ENCODE measurements around the gene CDK5RAP2.

The CDK5RAP2 gene

DNA sequence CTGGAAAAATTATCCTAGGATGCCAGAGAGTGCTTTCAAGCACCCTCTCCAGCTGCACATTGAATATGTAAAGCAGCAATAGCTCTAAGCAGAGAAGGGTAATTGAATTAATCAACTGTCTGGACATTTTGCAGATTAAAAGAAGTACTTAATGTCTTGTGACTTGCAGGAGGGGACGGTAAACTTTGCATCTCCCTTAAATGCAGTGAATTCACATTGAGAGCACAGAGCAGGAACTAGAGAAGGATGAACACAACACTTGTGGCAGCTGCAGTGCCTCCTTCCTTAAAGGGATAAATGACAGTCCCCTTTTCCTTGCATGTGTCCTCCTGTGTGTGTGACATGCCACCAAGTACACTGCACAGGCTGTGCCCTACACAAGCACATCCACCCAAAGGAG lies 7.4 kb upstream of the CDK5RAP2 start:
- Histone ChIP-seq H4K12ac (ENCODE audit: low read depth, low read length) (no peak overlapping the region), H3K79me2 (ENCODE audit: control insufficient read depth, insufficient read depth, low read length, poor library complexity) (no peaks in the 10 kb centered on the region), H4K8ac (ENCODE audit: low read depth, low read length) (no peak overlapping the region), H2AFZ (ENCODE audit: insufficient read depth, low read length, poor library complexity) (no peak overlapping the region), H2BK120ac (ENCODE audit: insufficient read depth, low read length, poor library complexity) (no peak overlapping the region), H3K14ac (ENCODE audit: low read length) (no peak overlapping the region), H3K4me3 (ENCODE audit: low read depth, low read length) (no peak overlapping the region), H3K9me3 (ENCODE audit: insufficient read depth, low read depth, low read length) (no peaks in the 10 kb centered on the region), H3K4me2 (ENCODE audit: low read length) (no peak overlapping the region), H3K36me3 (ENCODE audit: control insufficient read depth in 1 of 2, insufficient read depth in 2 of 2, low read length in 2 of 2) (no peaks in the 10 kb centered on the region), H3K23ac (ENCODE audit: low read length) (peak overlapping the region; percentile 95), H3K79me1 (ENCODE audit: low read length) (no peaks in the 10 kb centered on the region), H2AK5ac (ENCODE audit: low read length) (no peak overlapping the region), H2BK12ac (ENCODE audit: low read length) (no peak overlapping the region), H2BK5ac (ENCODE audit: low read depth, low read length, poor library complexity) (no peak overlapping the region), H3K27me3 (ENCODE audit: insufficient read depth, low read length) (no peaks in the 10 kb centered on the region), H3K27ac (ENCODE audit: low read depth, low read length) (no peak overlapping the region), H3K9ac (ENCODE audit: low read length) (no peak overlapping the region), H3K4ac (ENCODE audit: low read depth, low read length) (no peak overlapping the region), H3K4me1 (ENCODE audit: control insufficient read depth in 1 of 2, insufficient read depth in 2 of 2, low read length in 2 of 2) (no peaks in the 10 kb centered on the region), H3K18ac (ENCODE audit: low read length) (no peak overlapping the region), H4K91ac (ENCODE audit: low read depth, low read length) (no peak overlapping the region)
- WGBS (ENCODE audit: extremely low coverage, insufficient coverage, insufficient read length), result no CpG with 5 or more reads among the region's 1 CpG
- DNase-seq, result no peak

GRCh38 chr9:120583958-120584369 lies 4.0 kb upstream of the CDK5RAP2 start:
- Histone ChIP-seq H4K12ac (ENCODE audit: low read depth, low read length) (no peak overlapping the region), H4K8ac (ENCODE audit: low read depth, low read length) (no peak overlapping the region), H3K4ac (ENCODE audit: low read depth, low read length) (no peak overlapping the region), H3K9me3 (ENCODE audit: insufficient read depth, low read depth, low read length) (no peaks in the 10 kb centered on the region), H3K79me2 (ENCODE audit: control insufficient read depth, insufficient read depth, low read length, poor library complexity) (peaks cover 4% of the 10 kb centered on the region), H2BK5ac (ENCODE audit: low read depth, low read length, poor library complexity) (no peak overlapping the region), H2BK120ac (ENCODE audit: insufficient read depth, low read length, poor library complexity) (no peak overlapping the region), H3K23ac (ENCODE audit: low read length) (no peak overlapping the region), H3K36me3 (ENCODE audit: control insufficient read depth in 1 of 2, insufficient read depth in 2 of 2, low read length in 2 of 2) (no peaks in the 10 kb centered on the region), H3K27me3 (ENCODE audit: insufficient read depth, low read length) (no peaks in the 10 kb centered on the region), H3K18ac (ENCODE audit: low read length) (no peak overlapping the region), H2BK12ac (ENCODE audit: low read length) (no peak overlapping the region), H4K91ac (ENCODE audit: low read depth, low read length) (no peak overlapping the region), H3K79me1 (ENCODE audit: low read length) (peaks cover 6% of the 10 kb centered on the region), H3K14ac (ENCODE audit: low read length) (no peak overlapping the region), H3K4me3 (ENCODE audit: low read depth, low read length) (no peak overlapping the region), H3K27ac (ENCODE audit: low read depth, low read length) (no peak overlapping the region), H3K4me2 (ENCODE audit: low read length) (no peak overlapping the region), H3K4me1 (ENCODE audit: control insufficient read depth in 1 of 2, insufficient read depth in 2 of 2, low read length in 2 of 2) (peaks cover 4 to 8% of the 10 kb centered on the region in 2 experiments), H2AK5ac (ENCODE audit: low read length) (no peak overlapping the region), H3K9ac (ENCODE audit: low read length) (no peak overlapping the region), H2AFZ (ENCODE audit: insufficient read depth, low read length, poor library complexity) (no peak overlapping the region)
- peak in 1 of 2 donors; percentile 34 for DNase-seq
- WGBS (ENCODE audit: extremely low coverage, insufficient coverage, insufficient read length), result no CpG with 5 or more reads among the region's 3 CpGs

DNA sequence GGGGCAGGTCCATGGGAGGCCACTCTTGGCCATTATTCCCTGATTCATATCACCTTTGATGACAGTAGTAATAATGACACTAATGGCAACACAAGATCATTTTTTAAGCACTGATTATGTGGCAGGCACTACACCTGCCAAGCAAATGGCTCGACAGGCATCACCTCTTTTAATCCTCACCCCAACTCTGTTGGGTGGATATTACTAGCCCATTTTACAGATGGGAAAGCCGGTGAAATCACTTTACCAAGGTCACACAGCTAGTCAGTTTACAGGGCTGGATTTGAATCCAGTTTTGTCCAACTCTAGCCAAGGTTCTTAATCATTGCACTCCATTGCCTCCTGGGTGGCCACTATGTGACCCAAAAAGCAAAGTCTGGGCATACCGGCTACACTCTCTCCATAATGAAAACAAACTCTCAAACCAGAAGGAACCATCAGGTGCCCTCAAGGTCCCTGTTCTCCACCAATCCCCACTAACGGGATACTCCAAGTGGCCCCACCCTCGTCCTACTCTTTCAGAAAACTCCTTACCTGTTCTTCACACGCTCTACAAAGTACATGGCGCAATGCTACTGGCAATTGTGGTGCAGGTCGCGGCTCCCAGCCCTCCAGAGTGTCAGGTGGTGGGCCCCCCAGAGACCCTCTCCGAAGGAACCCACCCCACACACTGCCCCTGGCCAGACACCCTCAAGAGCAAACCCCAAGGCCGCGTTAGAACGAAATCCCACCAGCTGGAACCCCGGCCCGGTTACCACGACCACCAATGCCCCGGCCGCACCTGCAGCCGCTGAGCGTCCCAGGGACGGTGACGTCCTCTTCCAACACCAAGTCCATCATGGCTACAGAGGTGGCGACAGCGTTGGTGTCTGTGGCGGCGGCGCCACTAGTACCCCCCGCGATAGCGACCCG lies 572 bp downstream of the CDK5RAP2 start:
- peak overlapping the region; percentile 75 for H3K4me2 ChIP-seq (ENCODE audit: low read length)
- H2AK5ac ChIP-seq (ENCODE audit: low read length), result peak overlapping the region; percentile 6
- H4K8ac ChIP-seq (ENCODE audit: low read depth, low read length), result peak overlapping the region; percentile 85
- peaks cover 9 to 10% of the 10 kb centered on the region in 2 experiments for H3K4me1 ChIP-seq (ENCODE audit: control insufficient read depth in 1 of 2, insufficient read depth in 2 of 2, low read length in 2 of 2)
- H2BK5ac ChIP-seq (ENCODE audit: low read depth, low read length, poor library complexity), result no peak overlapping the region
- H3K14ac ChIP-seq (ENCODE audit: low read length), result peak overlapping the region; percentile 56
- H3K9ac ChIP-seq (ENCODE audit: low read length), result peak overlapping the region; percentile 62
- peak overlapping the region; percentile 50 for H3K4ac ChIP-seq (ENCODE audit: low read depth, low read length)
- no peak overlapping the region for H3K23ac ChIP-seq (ENCODE audit: low read length)
- peak overlapping the region; percentile 95 for H3K4me3 ChIP-seq (ENCODE audit: low read depth, low read length)
- DNase-seq, result no peak
- H3K27ac ChIP-seq (ENCODE audit: low read depth, low read length), result peak overlapping the region; percentile 5
- no CpG with 5 or more reads among the region's 31 CpGs for WGBS (ENCODE audit: extremely low coverage, insufficient coverage, insufficient read length)
- H3K36me3 ChIP-seq (ENCODE audit: control insufficient read depth in 1 of 2, insufficient read depth in 2 of 2, low read length in 2 of 2), result no peaks in the 10 kb centered on the region
- peak overlapping the region; percentile 54 for H4K12ac ChIP-seq (ENCODE audit: low read depth, low read length)
- peak overlapping the region; percentile 70 for H2BK120ac ChIP-seq (ENCODE audit: insufficient read depth, low read length, poor library complexity)
- no peaks in the 10 kb centered on the region for H3K9me3 ChIP-seq (ENCODE audit: insufficient read depth, low read depth, low read length)
- peak overlapping the region; percentile 72 for H2AFZ ChIP-seq (ENCODE audit: insufficient read depth, low read length, poor library complexity)
- H3K79me1 ChIP-seq (ENCODE audit: low read length), result peaks cover 6% of the 10 kb centered on the region
- H3K79me2 ChIP-seq (ENCODE audit: control insufficient read depth, insufficient read depth, low read length, poor library complexity), result peaks cover 8% of the 10 kb centered on the region
- H3K27me3 ChIP-seq (ENCODE audit: insufficient read depth, low read length), result no peaks in the 10 kb centered on the region
- H2BK12ac ChIP-seq (ENCODE audit: low read length), result no peak overlapping the region
- peak overlapping the region; percentile 74 for H4K91ac ChIP-seq (ENCODE audit: low read depth, low read length)
- peak overlapping the region; percentile 65 for H3K18ac ChIP-seq (ENCODE audit: low read length)

DNA sequence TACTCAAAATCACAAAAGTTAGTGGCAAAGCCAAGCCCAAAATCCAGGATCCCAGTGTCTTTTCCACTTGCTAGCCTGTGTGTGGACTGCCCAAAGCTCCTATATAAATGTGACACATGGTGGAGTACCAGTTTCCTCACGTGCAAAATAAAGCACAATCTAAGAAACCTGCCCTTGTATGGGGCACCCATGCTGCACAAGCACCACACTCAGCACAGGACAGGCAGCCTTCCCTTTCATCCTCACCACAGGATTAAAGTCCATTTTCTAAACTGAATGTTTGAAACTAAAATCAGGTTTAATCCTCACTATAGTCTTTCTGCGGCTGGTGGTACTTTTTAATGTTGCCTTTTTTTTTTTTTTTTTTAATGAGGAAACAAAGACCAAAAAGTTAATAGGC lies 5.5 kb downstream of the CDK5RAP2 start:
- Histone ChIP-seq H3K27me3 (ENCODE audit: insufficient read depth, low read length) (no peaks in the 10 kb centered on the region), H3K9ac (ENCODE audit: low read length) (no peak overlapping the region), H3K4ac (ENCODE audit: low read depth, low read length) (no peak overlapping the region), H2AK5ac (ENCODE audit: low read length) (no peak overlapping the region), H3K14ac (ENCODE audit: low read length) (no peak overlapping the region), H3K4me2 (ENCODE audit: low read length) (no peak overlapping the region), H2AFZ (ENCODE audit: insufficient read depth, low read length, poor library complexity) (no peak overlapping the region), H2BK12ac (ENCODE audit: low read length) (no peak overlapping the region), H4K8ac (ENCODE audit: low read depth, low read length) (no peak overlapping the region), H3K27ac (ENCODE audit: low read depth, low read length) (no peak overlapping the region), H2BK120ac (ENCODE audit: insufficient read depth, low read length, poor library complexity) (no peak overlapping the region), H3K4me1 (ENCODE audit: control insufficient read depth in 1 of 2, insufficient read depth in 2 of 2, low read length in 2 of 2) (peaks cover 8 to 9% of the 10 kb centered on the region in 2 experiments), H2BK5ac (ENCODE audit: low read depth, low read length, poor library complexity) (no peak overlapping the region), H3K9me3 (ENCODE audit: insufficient read depth, low read depth, low read length) (no peaks in the 10 kb centered on the region), H3K79me1 (ENCODE audit: low read length) (no peaks in the 10 kb centered on the region), H3K4me3 (ENCODE audit: low read depth, low read length) (no peak overlapping the region), H3K18ac (ENCODE audit: low read length) (no peak overlapping the region), H4K91ac (ENCODE audit: low read depth, low read length) (no peak overlapping the region), H3K79me2 (ENCODE audit: control insufficient read depth, insufficient read depth, low read length, poor library complexity) (peaks cover 5% of the 10 kb centered on the region), H3K23ac (ENCODE audit: low read length) (no peak overlapping the region), H4K12ac (ENCODE audit: low read depth, low read length) (no peak overlapping the region), H3K36me3 (ENCODE audit: control insufficient read depth in 1 of 2, insufficient read depth in 2 of 2, low read length in 2 of 2) (peaks cover 11 to 19% of the 10 kb centered on the region in 2 experiments)
- WGBS (ENCODE audit: extremely low coverage, insufficient coverage, insufficient read length), result no CpG with 5 or more reads among the region's 2 CpGs
- no peak for DNase-seq
